IMR-90 (cell line): ENCODE data around the gene PRKACA. TPM values are rescaled to one million over a fixed set of nuclear protein-coding genes. Genes with fewer than 3 reads are reported as not detected.

Experiments used
- ATAC-seq: fragments of 200-7000 bp; cut with Tn5 transposase; 2 replicates; pipeline ENCODE4 v1.9.1; 2020; ENCODE audit warnings: low read depth, mild to moderate bottlenecking, moderate library complexity
- BruUV-seq: library from RNA; stranded (reverse); fragments of 400-500 nt; replicated peaks from 2 replicates; lab custom pipeline; 2021; lab: Mats Ljungman, UMichigan
- CTCF ChIA-PET: fragments of 300-600 bp; formaldehyde crosslinking; extraction: SDS; loops from one replicate; lab custom pipeline; 2021; ENCODE audit warnings: antibody characterized with exemption; lab: Yijun Ruan, JAX
- POLR2A ChIA-PET: fragments of 300-600 bp; sonication (Branson Sonifier 250); formaldehyde crosslinking; loops from one replicate; lab custom pipeline; 2022; ENCODE audit warnings: antibody characterized with exemption; ENCODE audit not compliant: unreplicated experiment; lab: Charles Lee
- DNase-seq: peaks from one replicate; pipeline ENCODE4 v3.0.0; 2013
- H2AFZ ChIP-seq: replicated peaks from 2 replicates; pipeline ENCODE3; 2013; ENCODE audit warnings: low read length, mild to moderate bottlenecking; ENCODE audit not compliant: poor library complexity
- H2AK5ac ChIP-seq: 2 replicates; pipeline ENCODE4 v1.6.1; 2013; ENCODE audit warnings: low read depth, low read length, inconsistent platforms
- H2AK9ac ChIP-seq: replicated peaks from 2 replicates; pipeline ENCODE3; 2013; ENCODE audit warnings: mild to moderate bottlenecking, low read depth, low read length, moderate library complexity; ENCODE audit not compliant: poor library complexity
- H2BK120ac ChIP-seq: 2 replicates; pipeline ENCODE4 v1.6.1; 2013; ENCODE audit warnings: low read depth, low read length, inconsistent platforms
- H2BK15ac ChIP-seq: 3 replicates; pipeline ENCODE4 v1.6.1; 2013; ENCODE audit warnings: low read depth, low read length, inconsistent platforms
- H2BK20ac ChIP-seq: 2 replicates; pipeline ENCODE4 v1.6.1; 2013; ENCODE audit warnings: low read depth, mild to moderate bottlenecking, inconsistent platforms, low read length, moderate library complexity
- H2BK5ac ChIP-seq: 2 replicates; pipeline ENCODE4 v1.6.1; 2013; ENCODE audit warnings: mild to moderate bottlenecking, low read depth, low read length, inconsistent platforms; ENCODE audit not compliant: poor library complexity, severe bottlenecking
- H3K14ac ChIP-seq: replicated peaks from 2 replicates; pipeline ENCODE4 v1.6.1; 2013; ENCODE audit warnings: low read depth, low read length, inconsistent platforms
- H3K18ac ChIP-seq: 2 replicates; pipeline ENCODE4 v1.6.1; 2013; ENCODE audit warnings: low read depth, low read length, control low read depth
- H3K23ac ChIP-seq: 2 replicates; pipeline ENCODE4 v1.6.1; 2013; ENCODE audit warnings: low read depth, low read length, inconsistent platforms
- H3K27ac ChIP-seq: 2 replicates; pipeline ENCODE4 v1.5.1; 2013; ENCODE audit warnings: mild to moderate bottlenecking, control low read depth, low read length; ENCODE audit not compliant: insufficient read depth
- H3K27me3 ChIP-seq: 2 replicates; pipeline ENCODE4 v1.6.1; 2013; ENCODE audit warnings: low read length; ENCODE audit not compliant: control insufficient read depth, insufficient read depth
- H3K36me3 ChIP-seq: 2 replicates; pipeline ENCODE4 v1.6.1; 2013; ENCODE audit warnings: low read length, mixed read lengths; ENCODE audit not compliant: control insufficient read depth, insufficient read depth
- H3K4ac ChIP-seq: 2 replicates; pipeline ENCODE4 v1.6.1; 2013; ENCODE audit warnings: low read depth, low read length, inconsistent platforms
- H3K4me1 ChIP-seq: 2 replicates; pipeline ENCODE4 v1.6.1; 2013; ENCODE audit warnings: low read length, mixed read lengths; ENCODE audit not compliant: control insufficient read depth, insufficient read depth
- H3K4me2 ChIP-seq: 2 replicates; pipeline ENCODE4 v1.6.1; 2013; ENCODE audit warnings: low read depth, mild to moderate bottlenecking, control low read depth, low read length, moderate library complexity
- H3K4me3 ChIP-seq: 2 replicates; pipeline ENCODE4 v1.5.1; 2013; ENCODE audit warnings: low read depth, mild to moderate bottlenecking, control low read depth, low read length, moderate library complexity; ENCODE audit not compliant: insufficient read depth
- H3K56ac ChIP-seq: 2 replicates; pipeline ENCODE4 v1.6.1; 2013; ENCODE audit warnings: low read length, inconsistent platforms; ENCODE audit not compliant: insufficient read depth; ENCODE audit errors: extremely low read depth
- H3K79me1 ChIP-seq, 2 experiments: 2 replicates each; pipeline ENCODE4 v1.6.1; 2013; ENCODE audit warnings: low read length in 2 of 2, inconsistent platforms in 1 of 2, low read depth in 1 of 2
- H3K9ac ChIP-seq: 2 replicates; pipeline ENCODE4 v1.6.1; 2013; ENCODE audit warnings: low read depth, low read length, control low read depth
- H3K9me1 ChIP-seq: 2 replicates; pipeline ENCODE4 v1.6.1; 2013; ENCODE audit warnings: low read length, inconsistent platforms; ENCODE audit not compliant: insufficient read depth
- H3K9me3 ChIP-seq: 2 replicates; pipeline ENCODE4 v1.6.1; 2013; ENCODE audit warnings: low read length; ENCODE audit not compliant: control insufficient read depth, insufficient read depth
- H4K20me1 ChIP-seq: 2 replicates; pipeline ENCODE4 v1.6.1; 2013; ENCODE audit warnings: low read length, inconsistent platforms; ENCODE audit not compliant: insufficient read depth
- H4K5ac ChIP-seq: 2 replicates; pipeline ENCODE4 v1.6.1; 2013; ENCODE audit warnings: mild to moderate bottlenecking, low read depth, low read length, control low read depth
- H4K8ac ChIP-seq, 2 experiments: 2 replicates each; pipeline ENCODE4 v1.6.1; 2013; ENCODE audit warnings: low read depth in 2 of 2, low read length in 2 of 2, control low read depth in 1 of 2, inconsistent platforms in 1 of 2
- H4K91ac ChIP-seq: 2 replicates; pipeline ENCODE4 v1.6.1; 2013; ENCODE audit warnings: low read depth, low read length, inconsistent platforms; ENCODE audit not compliant: insufficient read depth
- BHLHE40 ChIP-seq: fragments of 150-350 bp; IDR thresholded peaks from 2 replicates; pipeline ENCODE4 v1.6.1; 2016; ENCODE audit warnings: mild to moderate bottlenecking, low read depth, low read length
- CEBPB ChIP-seq: IDR thresholded peaks from 2 replicates; pipeline ENCODE4 v1.6.1; 2012; ENCODE audit warnings: low read depth, low read length, improper control_type of control experiment
- CHD1 ChIP-seq: IDR thresholded peaks from 2 replicates; pipeline ENCODE4 v1.6.1; 2012; ENCODE audit warnings: low read depth, low read length, improper control_type of control experiment
- CTCF ChIP-seq: conservative IDR thresholded peaks from 2 replicates; pipeline ENCODE4 v1.5.1; 2012; ENCODE audit warnings: mild to moderate bottlenecking, low read depth, low read length, improper control_type of control experiment
- FOS ChIP-seq: fragments of 150-350 bp; IDR thresholded peaks from 2 replicates; pipeline ENCODE4 v1.6.1; 2016; ENCODE audit warnings: low read depth, low read length
- MAFK ChIP-seq: IDR thresholded peaks from 2 replicates; pipeline ENCODE4 v1.6.1; 2012; ENCODE audit warnings: low read depth, low read length, improper control_type of control experiment
- MAZ ChIP-seq: IDR thresholded peaks from 2 replicates; pipeline ENCODE4 v1.6.1; 2012; ENCODE audit warnings: low read depth, mild to moderate bottlenecking, low read length, improper control_type of control experiment, moderate library complexity, borderline replicate concordance
- MXI1 ChIP-seq: IDR thresholded peaks from 2 replicates; pipeline ENCODE4 v1.6.1; 2012; ENCODE audit warnings: low read depth, mild to moderate bottlenecking, low read length, moderate library complexity, borderline replicate concordance
- NFE2L2 ChIP-seq: fragments of 150-350 bp; IDR thresholded peaks from 2 replicates; pipeline ENCODE4 v1.6.1; 2016; ENCODE audit warnings: low read depth, mild to moderate bottlenecking, low read length
- POLR2A ChIP-seq: IDR thresholded peaks from 2 replicates; pipeline ENCODE4 v1.6.1; 2012; ENCODE audit warnings: mild to moderate bottlenecking, low read depth, low read length
- RAD21 ChIP-seq: IDR thresholded peaks from 2 replicates; pipeline ENCODE4 v1.6.1; 2012; ENCODE audit warnings: low read length, improper control_type of control experiment
- RCOR1 ChIP-seq: IDR thresholded peaks from 2 replicates; pipeline ENCODE4 v1.6.1; 2012; ENCODE audit warnings: mild to moderate bottlenecking, low read length, improper control_type of control experiment; ENCODE audit not compliant: insufficient replicate concordance
- RFX5 ChIP-seq: IDR thresholded peaks from 2 replicates; pipeline ENCODE4 v1.8.0; 2012; ENCODE audit warnings: low read depth, mild to moderate bottlenecking, low read length, moderate library complexity
- SMC3 ChIP-seq: fragments of 150-350 bp; IDR thresholded peaks from 2 replicates; pipeline ENCODE4 v1.6.1; 2016; ENCODE audit warnings: low read depth, mild to moderate bottlenecking, antibody characterized with exemption, low read length, moderate library complexity
- USF2 ChIP-seq: fragments of 150-350 bp; IDR thresholded peaks from 2 replicates; pipeline ENCODE4 v1.6.1; 2017; ENCODE audit warnings: mild to moderate bottlenecking, antibody characterized with exemption, low read length, low read depth
- WGBS, 2 experiments: methylation state at CpG; one replicate each; pipeline versions ENCODE4 v1.1.5 to v1.1.7; 2013; ENCODE audit warnings: missing lambda C conversion rate in 2 of 2; ENCODE audit not compliant: insufficient read length in 1 of 2; ENCODE audit errors: extremely low coverage in 2 of 2; 5-methylcytosine and 5-hydroxymethylcytosine counted together
- dilution Hi-C: fragments of 300-500 bp; cut with HindIII; formaldehyde crosslinking; loops from one replicate; pipeline ENCODE4 v1.14.3; 2018; ENCODE audit warnings: low sequenced_read_pairs; ENCODE audit not compliant: unreplicated experiment
- in situ Hi-C: fragments of 300-500 bp; cut with MboI; formaldehyde crosslinking; loops from 3 replicates; pipeline ENCODE4 v1.14.3; 2019; ENCODE audit warnings: low sequenced_read_pairs, inconsistent platforms, mixed read lengths
- intact Hi-C: fragments of 100-400 bp; cut with micrococcal nuclease; formaldehyde crosslinking; loops from 2 replicates; pipeline ENCODE4 v1.10.0; 2022
- polyA plus RNA-seq, 3 experiments: library from polyadenylated mRNA; depleted of rRNA; stranded (reverse); fragments of >200 nt; gene quantifications; 2 replicates each; pipeline ENCODE4 v1.2.3, GENCODE V29; 2012; ENCODE audit warnings: low replicate concordance in 1 of 3
- total RNA-seq: library from RNA; depleted of rRNA; stranded (reverse); fragments of >200 nt; gene quantifications from 2 replicates; pipeline ENCODE4 v1.2.3, GENCODE V29; 2012
- TF ChIP-seq, protein P1 (sequence below): fragments of 150-350 bp; IDR thresholded peaks from 2 replicates; pipeline ENCODE4 v1.6.1; 2016; ENCODE audit warnings: low read depth, mild to moderate bottlenecking, low read length, moderate library complexity, borderline replicate concordance

PRKACA gene
- total and polyA plus RNA-seq, 2 of the 4 experiments (the other 2 are of a cell fraction): 18.1 to 94.5 TPM

DNA sequence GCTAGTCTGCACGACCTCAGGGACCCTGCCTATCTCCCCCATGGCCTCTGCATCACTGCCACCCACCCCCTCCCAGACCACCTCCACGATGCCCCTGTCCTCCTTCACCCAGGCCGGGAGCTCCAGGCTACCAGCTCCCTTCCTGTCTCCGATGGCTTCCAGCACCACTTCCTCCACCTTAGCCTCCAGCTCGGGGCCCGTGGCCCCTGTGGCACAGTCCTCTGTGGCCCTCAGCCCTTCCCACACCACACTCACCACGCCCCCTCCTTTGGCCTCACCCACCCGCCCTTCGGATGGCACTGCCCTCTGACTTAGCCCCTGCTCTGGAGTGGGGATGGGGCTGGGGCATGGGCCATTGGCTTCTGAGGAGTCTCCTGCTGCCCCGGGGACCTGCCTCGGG, 62.8 kb downstream of the PRKACA start:
- Histone ChIP-seq H3K27me3 (peaks cover 32% of the 10 kb centered on the region), H2BK120ac (no peak overlapping the region), H3K56ac (no peak overlapping the region), H4K8ac (no peak overlapping the region), H3K4me1 (peaks cover 1% of the 10 kb centered on the region; the same call in 1 of the 2 replicates), H3K4ac (no peak overlapping the region), H3K79me1 (no peaks in the 10 kb centered on the region), H2BK20ac (no peak overlapping the region), H3K36me3 (no peaks in the 10 kb centered on the region), H3K9ac (no peak overlapping the region), H2AK5ac (no peak overlapping the region), H4K91ac (no peak overlapping the region), H3K18ac (no peak overlapping the region), H2BK15ac (no peak overlapping the region), H3K9me1 (no peaks in the 10 kb centered on the region), H3K23ac (no peak overlapping the region), H4K20me1 (no peaks in the 10 kb centered on the region), H3K9me3 (peaks cover 2% of the 10 kb centered on the region; the same call in 1 of the 2 replicates), H3K27ac (no peak overlapping the region), H3K4me3 (no peak overlapping the region), H3K4me2 (no peak overlapping the region), H3K14ac (no peak overlapping the region), H2AFZ (no peak overlapping the region), H2AK9ac (no peak overlapping the region), H2BK5ac (no peak overlapping the region), H4K5ac (no peak overlapping the region)
- in situ Hi-C loops (no loop called here), dilution Hi-C loops (no loop called here), intact Hi-C loops (no loop called here)
- BruUV-seq: no TSS peak
- ChIA-PET CTCF (interaction anchor here (0.5 kb wide), 1 partner anchor 255 kb away, joined by 3 read pairs; no protein-coding TSS in a partner anchor), POLR2A (no interaction called here)
- no peak for TF ChIP-seq CHD1
- TF ChIP-seq RFX5: no peak
- no peak for TF ChIP-seq NFE2L2
- TF ChIP-seq MAZ: no peak
- no peak for TF ChIP-seq USF2
- no peak for TF ChIP-seq RCOR1
- no peak for TF ChIP-seq MAFK
- no peak for TF ChIP-seq CEBPB
- TF ChIP-seq CTCF: no peak
- no peak for TF ChIP-seq MXI1
- TF ChIP-seq SMC3: no peak
- TF ChIP-seq RAD21: no peak
- TF ChIP-seq, protein P1, sequence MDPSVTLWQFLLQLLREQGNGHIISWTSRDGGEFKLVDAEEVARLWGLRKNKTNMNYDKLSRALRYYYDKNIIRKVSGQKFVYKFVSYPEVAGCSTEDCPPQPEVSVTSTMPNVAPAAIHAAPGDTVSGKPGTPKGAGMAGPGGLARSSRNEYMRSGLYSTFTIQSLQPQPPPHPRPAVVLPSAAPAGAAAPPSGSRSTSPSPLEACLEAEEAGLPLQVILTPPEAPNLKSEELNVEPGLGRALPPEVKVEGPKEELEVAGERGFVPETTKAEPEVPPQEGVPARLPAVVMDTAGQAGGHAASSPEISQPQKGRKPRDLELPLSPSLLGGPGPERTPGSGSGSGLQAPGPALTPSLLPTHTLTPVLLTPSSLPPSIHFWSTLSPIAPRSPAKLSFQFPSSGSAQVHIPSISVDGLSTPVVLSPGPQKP: no peak
- no peak for TF ChIP-seq POLR2A
- TF ChIP-seq BHLHE40: no peak
- TF ChIP-seq FOS: no peak
- DNase-seq (no peak), ATAC-seq (no peak)
- 54% methylated on average over 2 of the region's 11 CpGs; no CpG with 5 or more reads in 1 of the 2 experiments for WGBS, 2 experiments
